COLO668 (cell line): Measurements from ENCODE around the gene KIF1A.
"Not testable (repeated sequence)": the region's sequence is repeated elsewhere in the genome, so short reads cannot be mapped to it uniquely, and the experiment has no call there.

Source experiments
- DNase-seq: peaks from one replicate; lab custom pipeline; 2025; ENCODE audit not compliant: unreplicated experiment; lab: John Stamatoyannopoulos, UW

The KIF1A gene

GRCh38 chr2:240687741-240688552 lies 132.1 kb downstream of the KIF1A start:
- DNase-seq: no peak

DNA sequence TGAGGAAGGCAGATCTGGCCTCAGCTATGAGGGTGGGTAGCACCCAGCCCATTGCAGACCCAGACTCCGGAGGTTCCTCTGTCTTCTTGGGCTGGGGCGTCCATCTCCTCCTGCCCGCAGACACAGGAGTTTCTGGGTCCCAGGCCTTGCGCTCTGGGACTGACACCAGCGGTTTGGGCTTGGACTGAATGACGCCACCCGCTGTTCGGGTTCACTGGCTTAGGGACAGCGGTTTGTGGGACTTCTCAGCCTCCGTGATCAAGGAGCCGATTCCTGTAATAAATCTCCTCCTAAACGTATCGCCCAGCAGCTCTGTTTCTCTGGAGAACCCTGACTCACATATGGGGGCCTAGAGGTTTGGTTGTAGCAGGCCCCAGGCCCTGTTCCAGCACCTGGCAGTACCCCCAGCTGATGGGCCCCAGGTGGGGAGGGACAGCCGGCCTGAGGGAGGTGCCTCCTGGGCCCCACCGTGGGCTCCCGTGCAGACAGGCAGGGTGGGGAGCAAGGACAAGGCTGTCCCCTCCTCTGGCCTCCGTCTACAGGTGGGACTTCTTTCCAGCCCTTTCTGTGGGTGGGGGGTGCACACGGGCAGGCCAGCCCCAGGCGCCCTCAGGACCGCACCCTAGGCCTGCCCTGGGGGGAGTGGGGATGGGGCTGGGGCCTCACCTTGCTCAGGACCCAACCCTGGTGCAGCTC lies 132.8 kb downstream of the KIF1A start:
- no peak for DNase-seq

GRCh38 chr2:240686460-240686859 lies 133.6 kb downstream of the KIF1A start:
- DNase-seq: no peak

GRCh38 chr2:240685771-240686371 lies 134.1 kb downstream of the KIF1A start:
- peak; percentile 59 for DNase-seq

GRCh38 chr2:240683980-240684728 lies 135.9 kb downstream of the KIF1A start:
- DNase-seq: not testable (repeated sequence)

DNA sequence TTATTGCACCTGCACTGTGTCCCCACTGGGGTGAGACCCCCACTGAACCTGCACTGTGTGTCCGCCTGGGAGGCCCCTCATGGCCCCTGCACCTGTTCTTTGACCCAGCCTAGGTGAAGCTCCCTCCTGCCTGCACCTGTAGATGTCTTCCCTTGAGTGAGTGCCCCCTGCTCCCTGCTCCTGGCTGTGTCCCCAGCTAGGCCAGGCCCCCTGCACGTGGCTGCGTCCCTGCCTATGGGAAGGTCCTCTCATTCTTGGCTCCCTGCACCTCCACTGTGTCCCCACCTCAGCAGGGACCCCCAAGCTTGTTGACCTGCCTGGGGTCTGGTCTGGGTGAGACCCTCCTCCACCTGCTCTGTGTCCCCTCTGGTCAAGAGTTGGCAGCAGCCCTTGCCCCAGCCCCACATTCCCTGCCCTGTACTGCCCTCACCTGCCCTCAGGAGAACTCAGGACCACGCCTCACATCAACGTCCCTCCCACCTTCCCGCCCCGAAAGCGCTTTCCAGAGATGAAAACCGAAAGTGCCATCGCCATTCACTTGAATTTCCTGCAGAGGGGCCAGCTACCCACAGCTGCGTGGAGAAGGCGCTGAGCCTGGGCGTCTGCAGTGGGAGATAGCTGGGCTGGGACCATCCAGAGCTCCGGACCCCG lies 136.6 kb downstream of the KIF1A start:
- not testable (repeated sequence) for DNase-seq

DNA sequence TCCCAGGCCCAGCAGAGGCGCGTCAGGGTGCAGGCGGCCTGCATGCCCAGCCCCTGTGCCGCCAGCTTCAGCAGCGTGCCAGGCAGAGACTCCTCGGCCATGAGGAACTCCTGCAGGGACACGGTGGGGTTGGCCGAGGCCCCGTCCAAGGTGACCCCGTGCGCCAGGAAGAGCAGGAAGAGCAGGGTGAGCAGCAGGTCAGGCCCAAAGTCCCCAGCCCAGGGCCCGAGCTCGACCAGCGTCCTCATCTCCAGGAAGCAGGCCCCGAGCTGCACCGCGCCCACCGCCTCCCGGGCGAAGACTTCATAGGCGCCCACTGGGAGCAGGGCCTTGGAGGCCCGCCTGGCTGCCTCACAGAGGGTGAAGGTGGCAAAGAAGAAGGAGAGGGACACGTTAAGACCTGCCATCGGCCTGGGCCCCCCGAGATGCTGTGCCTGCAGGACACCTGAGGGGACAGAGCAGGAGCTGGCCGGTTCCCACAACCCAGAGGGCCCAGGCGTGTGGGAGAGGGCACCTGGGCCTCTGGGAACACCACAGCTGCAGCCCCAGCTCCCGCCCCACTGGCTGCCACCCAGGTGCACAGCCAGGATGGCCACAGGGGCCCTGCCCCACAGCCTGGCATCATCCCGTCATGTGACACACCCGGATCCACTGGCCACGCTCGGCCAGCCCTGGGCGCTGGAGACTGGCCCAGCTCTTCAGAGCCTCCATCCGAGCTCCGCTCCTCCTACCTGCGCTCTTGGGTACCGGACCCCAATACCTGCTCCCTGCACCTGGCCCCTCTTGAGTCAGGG lies 137.4 kb downstream of the KIF1A start, which contains the start of gene AQP12B:
Gene AQP12B (minus strand): TSS at position 455 of the 794 bp plus-strand sequence. CDS start 48 bp downstream, at position 407.
- DNase-seq: not testable (repeated sequence)

DNA sequence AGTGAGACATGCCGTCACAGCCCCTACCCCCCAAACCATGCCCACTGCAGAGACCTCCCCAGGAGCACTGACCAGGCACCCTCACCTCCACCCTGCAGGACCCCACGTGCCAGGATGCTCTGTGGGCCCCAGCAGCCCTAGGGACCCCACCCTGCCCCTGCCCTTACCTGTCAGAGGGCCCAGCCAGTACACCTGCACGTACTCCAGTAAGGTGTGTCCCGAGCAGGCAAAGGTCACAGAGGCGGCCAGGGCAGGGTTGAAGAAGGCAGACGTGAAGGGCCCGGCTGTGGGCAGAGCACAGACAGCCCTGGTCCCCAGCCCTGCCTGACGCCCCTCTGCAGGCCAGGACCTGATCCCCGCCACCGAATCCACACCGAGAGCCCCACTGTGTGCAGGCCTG lies 139.8 kb downstream of the KIF1A start:
- not testable (repeated sequence) for DNase-seq

DNA sequence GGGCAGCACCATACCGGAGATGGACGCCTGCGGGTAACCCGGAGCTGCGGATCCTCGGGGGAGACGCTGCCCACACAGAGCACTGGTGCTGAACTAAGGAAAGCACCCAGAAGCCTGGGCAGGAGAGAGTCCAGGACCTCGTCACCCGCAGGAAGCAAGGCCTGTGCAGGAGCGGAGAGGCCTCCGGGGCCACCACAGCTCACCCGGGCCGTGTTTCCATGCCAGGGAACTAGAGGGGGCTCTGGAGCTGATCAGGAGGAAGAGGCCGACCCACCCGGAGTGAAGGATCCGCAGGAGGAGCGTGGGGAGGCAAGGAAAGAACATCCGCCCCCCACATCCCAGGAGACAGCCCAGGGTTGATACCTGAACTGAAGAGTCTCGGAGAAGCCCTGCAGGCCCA lies 141.1 kb downstream of the KIF1A start:
- DNase-seq: not testable (repeated sequence)

- not testable (repeated sequence) for DNase-seq
Observed at GRCh38 chr2:240678043-240678442, 142.0 kb downstream of the KIF1A start.

DNA sequence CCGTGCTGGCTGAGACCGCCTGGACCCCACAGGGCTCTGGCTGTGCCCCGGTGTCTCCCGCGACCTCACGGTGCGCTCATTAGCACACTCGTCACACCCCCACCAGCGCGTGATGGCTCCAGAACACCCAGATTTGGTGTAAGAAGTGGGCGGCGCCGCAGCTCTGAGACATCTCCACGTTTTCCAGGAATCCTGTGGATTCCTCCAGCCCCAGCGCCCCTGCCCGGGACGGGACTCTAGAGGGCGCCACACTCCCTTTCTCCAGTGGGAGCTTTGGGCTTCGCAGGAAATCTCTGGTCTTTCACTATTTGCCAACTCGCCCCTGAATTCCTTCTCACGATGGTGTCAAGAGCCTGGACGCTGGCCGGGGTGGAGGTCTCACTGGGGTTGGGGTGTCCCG lies 144.7 kb downstream of the KIF1A start:
- DNase-seq: not testable (repeated sequence)

DNA sequence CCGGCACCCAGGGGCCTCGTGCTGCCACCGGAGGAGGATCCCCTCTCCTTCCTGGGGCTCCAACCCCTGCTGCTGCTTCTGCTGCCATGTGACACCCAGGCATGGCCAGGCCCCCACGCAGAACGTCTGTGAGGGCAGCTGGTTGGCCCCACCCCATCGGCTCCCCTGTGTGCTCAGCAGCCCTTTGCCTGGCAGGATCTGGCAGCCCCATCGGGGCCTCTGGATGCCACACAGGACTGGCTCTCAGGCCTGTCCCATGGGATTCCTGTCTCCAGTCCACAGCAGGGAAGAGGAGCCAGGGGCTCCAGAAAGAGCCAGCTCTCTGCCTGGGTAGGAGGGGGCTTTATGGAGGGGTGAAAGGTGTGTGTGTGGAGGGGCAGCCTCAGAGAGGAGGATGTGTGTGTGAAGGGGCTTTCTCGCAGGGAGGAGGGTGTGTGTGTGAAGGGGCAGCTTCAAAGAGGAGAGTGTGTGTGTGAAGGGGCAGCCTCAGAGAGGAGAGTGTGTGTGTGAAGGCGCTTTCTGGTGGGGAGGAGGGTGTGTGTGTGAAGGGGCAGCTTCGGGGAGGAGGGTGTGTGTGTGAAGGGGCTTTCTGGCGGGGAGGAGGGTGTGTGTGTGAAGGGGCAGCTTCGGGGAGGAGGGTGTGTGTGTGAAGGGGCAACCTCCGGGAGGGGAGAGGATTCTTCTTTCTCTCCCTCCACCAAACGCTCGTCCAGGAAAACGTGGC lies 145.4 kb downstream of the KIF1A start:
- DNase-seq: not testable (repeated sequence)

DNA sequence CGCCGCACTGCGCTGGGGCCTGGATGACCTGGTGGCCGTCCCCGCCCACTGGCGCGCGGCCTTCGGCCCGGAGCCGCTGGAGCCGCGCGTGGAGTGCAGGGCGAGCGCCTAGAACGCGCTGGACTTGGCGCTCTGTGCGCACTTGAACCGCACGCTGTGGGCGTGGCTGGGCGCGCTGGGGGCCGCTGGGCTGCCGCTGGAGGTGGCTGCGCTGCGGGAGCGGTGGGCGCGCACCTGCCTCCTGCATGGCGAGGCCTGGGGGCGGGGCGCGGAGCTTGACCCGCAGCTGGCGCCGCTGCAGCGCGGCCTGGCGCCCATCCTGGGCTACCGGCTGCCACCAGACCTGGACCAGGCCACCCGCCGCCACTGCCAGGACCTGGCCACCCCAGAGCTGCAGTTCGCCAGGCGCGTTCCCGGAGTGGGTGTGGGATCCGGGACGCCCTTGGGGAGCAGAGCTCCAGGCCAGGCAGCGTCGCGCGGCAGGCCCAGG lies 147.3 kb downstream of the KIF1A start:
- DNase-seq: no peak

DNA sequence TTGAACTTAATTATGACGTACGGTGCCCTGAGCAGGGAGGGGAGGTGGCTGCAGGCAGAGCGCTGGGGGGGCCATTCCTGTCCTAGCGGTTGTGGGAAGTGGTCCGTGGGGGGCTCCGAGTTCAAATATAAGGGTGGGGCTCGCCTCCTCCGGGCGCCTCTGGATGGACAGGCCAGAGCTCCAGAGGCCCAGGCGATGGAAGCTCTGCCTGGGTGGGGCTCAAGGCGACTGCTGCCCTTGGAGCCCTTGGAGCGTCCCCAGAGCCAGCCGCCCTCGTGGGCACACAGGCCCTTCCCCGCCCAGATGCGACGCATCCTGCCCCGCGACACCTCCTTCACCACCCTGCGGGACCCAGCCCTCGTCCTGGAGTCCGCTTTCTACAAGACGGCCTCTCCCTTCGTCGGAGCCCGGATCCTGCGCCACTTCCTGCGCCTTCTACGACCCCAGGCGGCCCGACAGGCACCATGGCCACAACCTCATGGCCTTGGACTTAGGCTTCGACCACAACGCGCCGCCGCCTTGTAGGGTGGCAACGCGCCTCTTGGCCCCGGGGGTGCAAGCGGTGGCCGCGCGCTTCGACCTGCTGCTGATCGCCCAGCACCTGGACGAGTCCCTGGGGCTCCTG lies 147.8 kb downstream of the KIF1A start:
- DNase-seq: no peak

DNA sequence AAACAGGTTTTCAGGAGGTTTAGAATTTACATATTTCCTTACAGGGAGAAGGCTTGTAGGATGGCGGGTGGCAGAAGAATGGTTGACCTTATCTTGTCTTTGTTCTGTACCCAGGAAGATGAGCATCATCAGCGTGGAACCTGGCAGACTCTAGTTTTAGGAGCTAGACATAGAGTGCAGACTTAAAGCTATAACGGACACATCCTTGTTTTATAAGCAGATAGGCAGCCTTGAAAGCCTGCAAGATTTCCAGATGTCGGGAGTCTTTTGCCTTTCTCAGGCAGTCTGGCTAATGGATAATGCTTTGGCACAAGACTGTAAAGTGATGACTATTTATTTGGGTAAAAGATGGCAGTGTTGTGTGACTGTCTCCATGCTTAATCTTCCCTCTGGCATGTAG lies 149.1 kb downstream of the KIF1A start:
- DNase-seq: no peak

- DNase-seq: no peak
Observed at GRCh38 chr2:240670402-240670801, 149.6 kb downstream of the KIF1A start.

DNA sequence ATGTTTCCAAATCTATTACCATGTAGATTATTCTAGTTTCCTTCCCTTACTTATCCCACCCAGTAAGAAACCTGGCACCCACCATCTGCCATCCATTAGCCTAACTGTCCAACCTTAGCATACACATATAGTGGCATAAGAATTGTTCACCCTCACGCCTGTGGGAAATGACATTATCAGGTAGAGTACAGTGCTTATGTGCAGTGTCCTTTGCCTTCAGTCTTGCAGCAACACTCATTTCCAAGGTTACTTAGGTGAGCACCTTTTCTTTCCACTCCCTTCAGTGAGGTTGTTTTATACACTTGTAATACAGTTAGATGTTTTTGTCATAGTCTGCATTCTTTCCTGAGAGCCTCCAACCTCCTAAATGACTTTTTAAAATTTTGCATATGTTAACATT lies 155.4 kb downstream of the KIF1A start:
- DNase-seq: no peak
